Measurements from ENCODE around the gene KCNJ14.

The KCNJ14 gene

DNA sequence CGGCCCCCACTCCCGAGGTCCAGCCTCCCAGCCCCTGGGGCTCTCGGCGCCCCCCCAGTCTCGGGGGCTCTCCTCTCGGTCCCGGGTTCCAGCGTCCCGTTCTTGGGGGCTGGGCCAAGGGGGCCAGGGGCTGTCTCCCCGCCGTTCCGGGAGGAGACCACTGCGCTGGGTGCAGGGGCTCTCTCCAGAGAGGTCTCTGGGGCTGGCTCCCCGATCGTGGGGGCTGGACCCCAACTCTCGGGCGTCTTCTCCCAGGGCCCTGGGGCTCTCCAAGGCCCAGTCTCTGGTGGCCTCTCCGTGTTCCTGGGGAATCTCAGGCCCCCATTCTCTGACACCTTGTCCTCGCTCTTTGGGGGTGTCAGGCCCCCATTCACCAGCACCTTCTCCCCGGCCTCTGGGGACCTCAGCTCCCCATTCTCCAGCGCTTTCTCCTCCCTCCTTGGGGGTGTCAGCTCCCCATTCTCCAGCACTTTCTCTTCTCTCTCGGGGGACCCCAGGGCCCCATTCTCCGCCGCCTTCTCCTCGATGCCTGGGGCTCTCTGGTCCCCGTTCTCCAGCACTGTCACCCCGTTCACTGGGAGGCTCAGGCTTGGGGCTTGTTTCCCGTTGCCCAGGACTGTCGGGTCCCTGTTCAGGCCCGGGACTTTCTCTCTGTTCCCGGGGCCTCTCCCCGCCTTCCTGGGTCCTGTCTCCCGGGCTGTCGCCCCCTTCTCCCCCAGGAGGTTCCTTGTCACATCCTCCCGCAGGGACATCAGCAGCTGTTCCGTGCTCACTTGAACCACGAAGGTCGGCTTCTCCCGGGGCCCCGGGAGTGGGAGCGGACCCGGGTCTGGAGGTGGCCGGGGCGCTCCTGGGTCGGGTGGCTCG, 42.6 kb downstream of the KCNJ14 start:
- H4K20me1 ChIP-seq (ENCODE audit: insufficient read depth, low read length) = no peaks in the 10 kb centered on the region
- H3K4me3 ChIP-seq (ENCODE audit: low read depth in 1 of 2, low read length in 2 of 2) = no peak overlapping the region
- no peaks in the 10 kb centered on the region for H3K27me3 ChIP-seq (ENCODE audit: insufficient read depth, low read length, poor library complexity)
- no peaks in the 10 kb centered on the region for H3K9me3 ChIP-seq (ENCODE audit: insufficient read depth, low read length, severe bottlenecking)
- H3K36me3 ChIP-seq (ENCODE audit: insufficient read depth, low read length) = no peaks in the 10 kb centered on the region
- peaks cover 19% of the 10 kb centered on the region for H3K4me1 ChIP-seq (ENCODE audit: insufficient read depth, low read length)
- DNase-seq (no peak), ATAC-seq (ENCODE audit: insufficient read depth, low read depth) (no peak)
- no peak overlapping the region for H3K27ac ChIP-seq (ENCODE audit: low read length)
- H3K79me2 ChIP-seq (ENCODE audit: insufficient read depth, low read length) = no peaks in the 10 kb centered on the region
- H2AFZ ChIP-seq (ENCODE audit: low read depth, low read length) = no peak overlapping the region
- no peak overlapping the region for H3K9ac ChIP-seq (ENCODE audit: low read depth, low read length)
- TF ChIP-seq EZH2 (IDR thresholded peaks at IDR 0.05; ENCODE audit: borderline replicate concordance, low read depth, low read length, severe bottlenecking) = no peak
- TF ChIP-seq, protein P1, sequence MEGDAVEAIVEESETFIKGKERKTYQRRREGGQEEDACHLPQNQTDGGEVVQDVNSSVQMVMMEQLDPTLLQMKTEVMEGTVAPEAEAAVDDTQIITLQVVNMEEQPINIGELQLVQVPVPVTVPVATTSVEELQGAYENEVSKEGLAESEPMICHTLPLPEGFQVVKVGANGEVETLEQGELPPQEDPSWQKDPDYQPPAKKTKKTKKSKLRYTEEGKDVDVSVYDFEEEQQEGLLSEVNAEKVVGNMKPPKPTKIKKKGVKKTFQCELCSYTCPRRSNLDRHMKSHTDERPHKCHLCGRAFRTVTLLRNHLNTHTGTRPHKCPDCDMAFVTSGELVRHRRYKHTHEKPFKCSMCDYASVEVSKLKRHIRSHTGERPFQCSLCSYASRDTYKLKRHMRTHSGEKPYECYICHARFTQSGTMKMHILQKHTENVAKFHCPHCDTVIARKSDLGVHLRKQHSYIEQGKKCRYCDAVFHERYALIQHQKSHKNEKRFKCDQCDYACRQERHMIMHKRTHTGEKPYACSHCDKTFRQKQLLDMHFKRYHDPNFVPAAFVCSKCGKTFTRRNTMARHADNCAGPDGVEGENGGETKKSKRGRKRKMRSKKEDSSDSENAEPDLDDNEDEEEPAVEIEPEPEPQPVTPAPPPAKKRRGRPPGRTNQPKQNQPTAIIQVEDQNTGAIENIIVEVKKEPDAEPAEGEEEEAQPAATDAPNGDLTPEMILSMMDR (IDR thresholded peaks at IDR 0.05; ENCODE audit: borderline replicate concordance, extremely low read depth, low read length, poor library complexity, severe bottlenecking) = no peak
- H3K4me2 ChIP-seq (ENCODE audit: insufficient read depth, low read length) = no peak overlapping the region

- Histone ChIP-seq H3K79me2 (ENCODE audit: insufficient read depth, low read length) (no peaks in the 10 kb centered on the region), H3K9ac (ENCODE audit: low read depth, low read length) (no peak overlapping the region), H3K27me3 (ENCODE audit: insufficient read depth, low read length, poor library complexity) (no peaks in the 10 kb centered on the region), H4K20me1 (ENCODE audit: insufficient read depth, low read length) (no peaks in the 10 kb centered on the region), H3K27ac (ENCODE audit: low read length) (no peak overlapping the region), H2AFZ (ENCODE audit: low read depth, low read length) (no peak overlapping the region), H3K4me3 (ENCODE audit: low read depth in 1 of 2, low read length in 2 of 2) (no peak overlapping the region), H3K4me1 (ENCODE audit: insufficient read depth, low read length) (peaks cover 19% of the 10 kb centered on the region), H3K36me3 (ENCODE audit: insufficient read depth, low read length) (no peaks in the 10 kb centered on the region), H3K9me3 (ENCODE audit: insufficient read depth, low read length, severe bottlenecking) (no peaks in the 10 kb centered on the region), H3K4me2 (ENCODE audit: insufficient read depth, low read length) (no peak overlapping the region)
- DNase-seq (no peak), ATAC-seq (ENCODE audit: insufficient read depth, low read depth) (no peak)
- TF ChIP-seq EZH2 (IDR thresholded peaks at IDR 0.05; ENCODE audit: borderline replicate concordance, low read depth, low read length, severe bottlenecking) = no peak
- TF ChIP-seq, protein P1 (IDR thresholded peaks at IDR 0.05; ENCODE audit: borderline replicate concordance, extremely low read depth, low read length, poor library complexity, severe bottlenecking) = no peak
Measured at GRCh38 chr19:48498595-48499311, 43.4 kb downstream of the KCNJ14 start.

- H3K27me3 ChIP-seq (ENCODE audit: insufficient read depth, low read length, poor library complexity) = no peaks in the 10 kb centered on the region
- no peaks in the 10 kb centered on the region for H3K36me3 ChIP-seq (ENCODE audit: insufficient read depth, low read length)
- H2AFZ ChIP-seq (ENCODE audit: low read depth, low read length) = no peak overlapping the region
- no peak overlapping the region for H3K4me3 ChIP-seq (ENCODE audit: low read depth in 1 of 2, low read length in 2 of 2)
- H3K9me3 ChIP-seq (ENCODE audit: insufficient read depth, low read length, severe bottlenecking) = no peaks in the 10 kb centered on the region
- ATAC-seq (ENCODE audit: insufficient read depth, low read depth) (no peak), DNase-seq (no peak)
- no peaks in the 10 kb centered on the region for H4K20me1 ChIP-seq (ENCODE audit: insufficient read depth, low read length)
- no peaks in the 10 kb centered on the region for H3K79me2 ChIP-seq (ENCODE audit: insufficient read depth, low read length)
- TF ChIP-seq, protein P1 (IDR thresholded peaks at IDR 0.05; ENCODE audit: borderline replicate concordance, extremely low read depth, low read length, poor library complexity, severe bottlenecking) = no peak
- no peak for TF ChIP-seq EZH2 (IDR thresholded peaks at IDR 0.05; ENCODE audit: borderline replicate concordance, low read depth, low read length, severe bottlenecking)
- H3K27ac ChIP-seq (ENCODE audit: low read length) = no peak overlapping the region
- H3K4me1 ChIP-seq (ENCODE audit: insufficient read depth, low read length) = peaks cover 19% of the 10 kb centered on the region
- no peak overlapping the region for H3K4me2 ChIP-seq (ENCODE audit: insufficient read depth, low read length)
- H3K9ac ChIP-seq (ENCODE audit: low read depth, low read length) = no peak overlapping the region
Measured at GRCh38 chr19:48499316-48500090, 44.1 kb downstream of the KCNJ14 start.
